Hematopoietic multipotent progenitor cell treated with erythropoietin and hydrocortisone succinate and interleukin-3 and kit ligand, for 4 days (in vitro differentiated cells): ENCODE results near the gene RIN1.
A peak's percentile ranks its signal among the peaks of the same experiment; 100 is the strongest.
"Not testable (repeated sequence)": the region's sequence is repeated elsewhere in the genome, so short reads cannot be mapped to it uniquely, and the experiment has no call there.

Source experiments
- DNase-seq: peaks from one replicate; pipeline ENCODE4 v3.0.0-alpha.2; 2015

RIN1 gene

GRCh38 chr11:66350560-66351235 lies 14.5 kb upstream of the RIN1 start:
- DNase-seq, result not testable (repeated sequence)

- DNase-seq, result no peak
These were observed 12.8 kb upstream of the RIN1 start for GRCh38 chr11:66349084-66349386.

GRCh38 chr11:66347425-66348276 lies 11.4 kb upstream of the RIN1 start, which contains the start of gene B4GAT1:
Gene B4GAT1 (minus strand): TSS chr11:66347629. CDS start chr11:66347545, 84 bp downstream.
- peak; percentile 84 for DNase-seq

DNA sequence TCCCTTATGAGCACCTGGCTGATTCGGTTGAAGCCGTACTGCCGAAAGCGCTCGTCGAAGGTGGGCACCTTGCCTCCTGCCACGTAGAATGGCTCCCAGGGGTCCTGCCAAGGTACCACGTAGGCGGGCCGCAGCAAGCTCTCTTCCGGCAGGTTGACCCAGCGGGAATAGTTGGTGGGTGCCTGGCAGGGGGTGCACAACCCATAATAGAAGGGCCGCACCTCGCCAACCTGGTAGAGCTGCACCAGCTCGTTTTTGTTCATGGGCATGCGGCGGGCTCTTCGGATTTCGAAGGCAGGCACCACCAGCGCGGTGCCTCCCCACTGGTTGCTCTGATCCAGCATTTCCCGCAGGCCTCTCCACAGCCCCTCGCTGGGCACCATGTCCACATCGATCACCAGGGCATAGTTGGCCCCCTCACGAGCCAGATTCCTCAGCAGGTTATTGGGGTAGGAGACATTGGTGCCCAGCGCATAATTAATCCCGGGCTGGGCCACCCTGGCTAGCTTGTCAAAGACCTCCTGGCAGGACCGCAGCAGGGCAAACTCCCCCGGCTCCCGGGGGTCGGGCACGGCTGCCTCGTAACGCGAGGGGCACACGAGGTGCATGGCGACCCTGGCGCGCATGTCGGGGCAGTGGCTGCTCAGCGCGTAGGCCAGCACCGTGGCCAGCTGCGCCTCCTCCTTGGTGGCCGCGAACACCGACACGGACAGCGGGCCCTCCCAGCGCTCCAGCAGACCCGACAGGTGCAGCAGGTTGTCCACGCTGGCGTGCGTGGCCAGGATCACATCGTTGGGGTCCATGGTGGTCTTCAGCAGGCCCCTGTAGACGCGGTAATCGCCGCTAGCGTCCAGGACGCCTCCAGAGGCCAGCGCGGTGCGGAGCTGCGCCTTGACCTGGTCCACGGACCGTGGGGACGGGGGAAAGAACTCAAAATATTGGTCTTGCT lies 10.5 kb upstream of the RIN1 start:
- no peak for DNase-seq

DNA sequence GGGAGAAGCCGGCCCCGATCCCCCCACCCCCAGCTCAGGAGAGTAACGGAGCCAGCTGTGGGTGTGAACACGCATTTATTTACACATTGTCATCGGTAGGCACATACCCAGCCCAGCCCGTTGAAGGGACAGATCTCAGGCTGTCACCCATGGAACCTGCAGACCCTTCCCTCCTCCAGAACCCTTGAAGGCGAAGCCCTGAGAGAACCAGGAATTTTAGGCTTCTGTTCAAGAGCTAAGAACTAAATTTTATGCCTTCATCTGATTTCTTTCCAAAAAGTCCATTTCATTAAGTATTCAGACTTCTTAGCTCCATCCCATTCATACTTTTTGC lies 9.0 kb upstream of the RIN1 start:
- no peak for DNase-seq

GRCh38 chr11:66344550-66345315 lies 8.5 kb upstream of the RIN1 start, which contains the start of gene BRMS1:
Gene BRMS1 (minus strand): TSS chr11:66345104. CDS start chr11:66342234, 2,870 bp downstream.
- peak; percentile 98 for DNase-seq

DNA sequence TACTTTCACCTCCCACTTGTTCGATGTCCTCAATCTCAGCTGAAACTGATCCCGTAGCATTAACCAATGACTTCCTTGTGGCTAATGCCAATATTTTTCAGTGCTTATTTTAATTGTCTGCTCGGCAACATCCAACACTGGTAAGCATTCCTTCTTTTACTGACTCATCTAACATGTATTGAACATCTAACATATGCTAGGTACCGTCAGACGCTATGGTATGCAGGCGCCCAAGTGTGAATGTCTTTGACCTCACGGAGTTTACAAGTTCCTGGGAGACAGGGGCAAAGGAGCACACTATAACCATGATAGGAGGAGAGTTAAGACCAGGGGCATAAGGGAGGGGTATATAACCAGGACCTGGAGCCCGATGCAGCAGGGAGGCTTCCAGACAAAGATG lies 6.9 kb upstream of the RIN1 start:
- DNase-seq, result no peak

DNA sequence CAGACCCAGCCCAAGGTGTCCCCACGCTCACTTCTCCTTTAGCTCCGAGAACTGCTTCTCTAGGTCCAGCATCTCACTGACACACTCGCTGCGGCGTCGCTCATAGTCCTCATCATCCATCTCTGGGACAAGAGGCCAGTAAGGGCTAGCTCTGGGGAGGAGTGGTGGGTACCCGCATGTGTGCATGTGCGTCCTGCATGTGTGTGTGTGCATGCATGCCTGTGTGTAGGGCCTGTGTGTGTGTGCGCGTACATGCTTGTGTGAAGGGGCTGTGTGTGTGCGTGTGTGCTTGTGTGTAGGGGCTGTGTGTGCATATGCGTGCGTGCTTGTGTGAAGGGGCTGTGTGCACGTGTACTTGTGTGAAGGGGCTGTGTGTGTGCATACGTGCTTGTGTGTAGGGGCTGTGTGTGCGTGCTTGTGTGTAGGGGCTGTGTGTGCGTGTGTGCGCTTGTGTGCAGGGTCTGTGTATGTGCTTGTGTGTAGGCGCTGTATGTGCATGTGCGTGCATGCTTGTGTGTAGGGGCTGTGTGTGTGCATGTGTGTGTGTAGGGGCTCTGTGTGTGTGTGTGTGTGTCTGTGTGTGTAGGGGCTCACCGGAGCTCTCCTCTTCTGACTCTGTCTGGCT lies 5.4 kb upstream of the RIN1 start:
- no peak for DNase-seq

GRCh38 chr11:66340596-66341501 lies 4.6 kb upstream of the RIN1 start:
- DNase-seq, result no peak

GRCh38 chr11:66339686-66340483 lies 3.7 kb upstream of the RIN1 start:
- DNase-seq, result no peak

DNA sequence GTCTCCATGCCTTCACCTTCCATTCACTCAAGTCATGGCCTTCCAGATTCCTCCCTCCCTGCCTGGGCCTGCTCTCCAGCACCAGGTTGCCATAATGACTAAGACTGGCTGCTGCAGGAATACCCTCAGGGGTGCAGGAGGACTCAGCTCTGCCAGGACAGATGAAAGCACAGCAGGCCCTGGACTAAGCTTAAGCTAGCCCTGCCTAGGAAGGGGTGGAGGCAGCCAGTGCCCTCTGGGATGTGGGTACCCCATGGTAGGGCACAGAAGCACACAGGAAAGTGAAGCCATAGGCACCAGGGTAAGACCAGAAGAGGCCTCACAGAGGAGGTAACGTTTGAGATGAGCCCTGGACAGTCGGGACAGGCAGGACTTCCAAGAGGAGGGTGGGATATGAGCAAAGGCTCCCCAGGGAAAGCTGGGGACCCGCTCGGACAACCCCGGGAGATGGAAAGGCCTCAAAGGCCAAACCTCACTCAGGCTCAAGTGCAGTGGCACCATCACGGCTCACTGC lies 3.0 kb upstream of the RIN1 start:
- DNase-seq, result no peak

DNA sequence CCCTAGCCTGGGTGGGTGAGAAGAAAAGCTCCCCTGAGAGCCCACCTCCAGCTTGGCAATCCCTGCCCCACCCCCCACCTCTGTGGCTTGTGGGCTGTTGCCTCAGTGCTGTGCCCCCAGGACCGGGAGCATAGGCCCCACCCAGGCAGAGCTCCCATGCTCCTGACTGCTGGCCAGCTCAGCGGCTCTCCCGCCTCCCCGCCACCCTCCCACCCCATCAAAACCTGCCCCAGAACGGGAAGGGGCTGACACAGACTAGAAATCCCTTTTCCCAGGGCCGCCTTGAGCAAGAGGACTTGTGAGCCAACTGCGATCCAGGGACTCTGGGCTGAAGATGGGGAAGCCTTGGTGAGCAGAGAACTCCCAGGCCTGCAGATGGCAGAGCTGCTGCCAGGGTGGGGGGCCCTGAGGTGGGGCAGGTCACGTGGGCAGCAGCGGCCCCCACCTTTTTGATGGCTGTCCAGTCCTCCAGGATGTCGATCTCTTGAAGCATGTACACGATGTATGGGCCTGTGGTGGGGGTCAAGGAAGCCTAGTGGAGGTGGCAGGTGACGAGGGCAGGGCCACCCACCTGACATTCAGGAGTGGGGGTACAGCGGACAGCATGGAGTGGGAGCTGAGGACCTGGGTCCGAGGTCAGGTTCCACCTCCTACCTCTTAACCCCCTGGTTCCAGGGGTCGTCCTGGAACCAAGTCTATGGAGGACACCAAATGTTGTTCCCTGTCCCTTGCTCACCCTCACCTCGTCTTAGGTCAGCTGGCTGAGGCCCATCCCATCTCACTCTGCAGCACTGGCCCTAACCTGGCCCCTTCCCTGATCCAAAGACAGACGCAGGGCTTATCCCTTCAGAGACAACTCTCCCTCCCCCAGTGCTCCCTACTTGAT lies 2.3 kb upstream of the RIN1 start:
- no peak for DNase-seq

- DNase-seq, result no peak
These were observed 1.1 kb upstream of the RIN1 start for GRCh38 chr11:66337103-66337899.

DNA sequence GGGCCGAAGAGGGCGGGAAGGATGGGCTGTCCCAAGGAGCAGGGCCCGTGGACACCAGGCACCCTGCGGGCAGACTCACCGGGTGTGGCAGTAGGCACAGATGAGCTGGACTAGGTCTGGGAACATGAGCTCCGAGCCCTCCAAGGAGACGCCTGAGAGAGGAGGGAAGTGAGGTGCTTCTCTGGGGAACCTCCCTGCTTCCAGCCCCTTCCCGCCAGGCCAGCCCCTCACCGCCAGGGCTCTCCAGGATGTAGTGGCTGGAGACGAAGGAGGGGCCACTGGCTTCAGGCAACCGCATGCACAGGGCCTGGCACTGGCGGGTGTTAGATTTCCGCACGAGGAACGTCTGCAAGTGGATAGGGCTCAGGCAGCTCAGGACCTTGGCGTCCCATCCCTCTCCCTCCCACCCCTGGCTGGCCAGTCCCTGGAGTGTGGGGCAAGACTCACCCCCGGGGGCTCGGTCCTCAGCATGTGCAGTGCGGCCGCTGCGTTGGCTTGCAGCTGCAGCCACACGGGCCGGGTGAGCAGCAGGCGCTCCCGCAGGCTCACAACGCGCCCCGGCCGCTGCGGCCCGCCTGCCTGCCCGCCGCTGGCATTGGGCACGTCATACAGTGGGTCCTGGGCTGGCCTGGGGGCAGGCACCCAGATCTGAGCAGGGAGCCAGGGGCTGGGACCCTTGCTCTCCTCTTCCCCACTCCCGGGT lies 552 bp downstream of the RIN1 start:
- DNase-seq, result peak; percentile 48

DNA sequence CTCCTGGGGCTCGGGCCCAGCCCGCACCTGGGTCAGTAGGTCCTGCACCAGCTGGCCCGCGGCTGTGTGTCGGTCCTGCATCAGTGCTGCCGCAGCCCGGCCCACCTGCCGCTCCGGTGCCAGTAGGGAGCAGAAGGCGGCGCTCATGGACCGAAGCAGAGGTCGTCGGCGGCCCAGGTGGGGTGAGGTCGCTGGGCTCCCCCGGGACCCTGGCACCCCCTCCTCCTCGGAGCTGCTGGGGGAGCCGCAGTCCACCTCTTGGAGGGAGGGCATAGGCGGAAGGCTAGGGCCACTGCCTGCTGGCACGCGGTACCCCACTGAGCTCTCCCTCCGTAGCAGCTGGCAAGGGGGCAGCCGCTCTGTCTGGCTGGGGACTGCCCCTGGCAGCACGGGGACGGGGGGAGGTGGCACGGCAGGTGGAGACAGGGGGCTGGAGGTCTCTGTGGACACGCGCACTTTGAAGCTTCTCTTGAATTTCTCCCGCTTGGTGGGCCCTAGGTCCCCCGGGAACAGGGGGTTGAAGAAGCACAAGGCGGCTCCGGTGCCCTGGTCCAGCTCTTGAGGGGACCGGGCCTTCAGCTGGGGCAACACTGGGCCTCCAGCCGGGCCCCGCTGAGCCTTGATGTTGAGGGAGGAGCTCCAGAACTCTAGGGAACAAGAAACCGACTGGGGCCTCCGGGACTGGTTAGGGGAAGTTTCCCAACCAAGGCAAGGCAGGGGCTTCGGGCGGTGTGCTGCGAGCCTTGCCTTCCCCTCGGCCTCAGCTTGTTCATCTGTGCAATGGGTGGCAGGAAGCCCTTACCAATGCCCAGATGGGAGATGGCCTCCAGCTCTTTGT lies 1.4 kb downstream of the RIN1 start:
- DNase-seq, result no peak

- no peak for DNase-seq
These were observed 2.2 kb downstream of the RIN1 start for GRCh38 chr11:66333896-66334604.
